ENCODE measurements around the gene TEC.

DNA sequence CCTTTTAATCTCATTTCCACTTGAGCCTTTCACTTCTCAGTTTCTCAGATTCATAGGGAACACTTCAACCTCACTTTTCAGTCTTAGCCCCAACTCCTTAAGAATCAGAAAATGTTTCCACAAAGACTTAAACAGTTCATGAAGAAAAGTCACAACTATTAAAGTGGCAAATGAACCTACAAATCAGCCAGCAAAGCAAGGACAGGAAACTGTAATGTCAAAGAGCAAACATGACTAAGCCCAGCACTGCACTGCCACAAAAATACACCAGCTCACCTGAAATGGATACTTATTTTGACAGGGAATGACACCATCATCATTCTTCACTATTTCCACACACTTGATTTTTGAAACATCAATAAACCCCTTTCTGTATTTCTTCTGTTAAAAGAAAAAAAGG lies 93.8 kb downstream of the TEC start:
- TF ChIP-seq POLR2A (IDR thresholded peaks at IDR 0.05; ENCODE audit: control extremely low read depth in 1 of 2, low read depth in 2 of 2, low read length in 2 of 2), result no peak
- TF ChIP-seq GTF2F1 (IDR thresholded peaks at IDR 0.05; ENCODE audit: borderline replicate concordance, low read depth, low read length), result no peak
- TF ChIP-seq CTCF (IDR thresholded peaks at IDR 0.05; ENCODE audit: control extremely low read depth in 1 of 3, insufficient read depth in 1 of 3, low read depth in 1 of 3, low read length in 3 of 3), result no peak
- no peak for TF ChIP-seq TAF1 (IDR thresholded peaks at IDR 0.05; ENCODE audit: low read depth, low read length)
- TF ChIP-seq, protein P1, sequence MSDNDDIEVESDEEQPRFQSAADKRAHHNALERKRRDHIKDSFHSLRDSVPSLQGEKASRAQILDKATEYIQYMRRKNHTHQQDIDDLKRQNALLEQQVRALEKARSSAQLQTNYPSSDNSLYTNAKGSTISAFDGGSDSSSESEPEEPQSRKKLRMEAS (IDR thresholded peaks at IDR 0.05), result no peak
- no peak for TF ChIP-seq BCL11A (IDR thresholded peaks at IDR 0.05; ENCODE audit: low read depth in 2 of 2, low read length in 2 of 2)
- no peak for TF ChIP-seq KDM1A (IDR thresholded peaks at IDR 0.05; ENCODE audit: borderline replicate concordance, low read length)
- no peak for TF ChIP-seq CBX8 (IDR thresholded peaks at IDR 0.05; ENCODE audit: borderline replicate concordance, low read depth, low read length)
- TF ChIP-seq SRF (IDR thresholded peaks at IDR 0.05; ENCODE audit: low read depth, low read length), result no peak
- no peak for TF ChIP-seq CEBPB (IDR thresholded peaks at IDR 0.05; ENCODE audit: low read depth, low read length)
- no peak for TF ChIP-seq EGR1 (IDR thresholded peaks at IDR 0.05; ENCODE audit: borderline replicate concordance, low read depth, low read length)

Measured in H1 (cell line).